OCI-LY1 (cell line): ENCODE measurements around the gene ZNF318.

Source experiments
- H2AFZ ChIP-seq: fragments of 200-600 bp; sonication (generic), shearing (Covaris generic); 2 replicates; pipeline ENCODE4 v1.6.0; 2014; ENCODE audit warnings: antibody characterized with exemption, mild to moderate bottlenecking, low read length
- H3F3A ChIP-seq: fragments of 200-600 bp; sonication (generic), shearing (Covaris generic); 2 replicates; pipeline ENCODE4 v1.6.0; 2014; ENCODE audit warnings: mild to moderate bottlenecking, antibody characterized with exemption, low read length, moderate library complexity; ENCODE audit not compliant: insufficient read depth
- H3K27ac ChIP-seq: fragments of 200-600 bp; sonication (generic); 2 replicates; pipeline ENCODE4 v1.5.1; 2014; ENCODE audit warnings: low read length, mixed run types, mild to moderate bottlenecking, low read depth; ENCODE audit not compliant: poor library complexity, severe bottlenecking
- H3K27me3 ChIP-seq: fragments of 200-600 bp; sonication (generic); 2 replicates; pipeline ENCODE4 v1.6.0; 2014; ENCODE audit warnings: antibody characterized with exemption, mild to moderate bottlenecking, low read length, moderate library complexity; ENCODE audit not compliant: insufficient read depth
- H3K36me3 ChIP-seq: fragments of 200-600 bp; sonication (generic); 2 replicates; pipeline ENCODE4 v1.6.1; 2014; ENCODE audit warnings: mild to moderate bottlenecking, antibody characterized with exemption, low read length, moderate library complexity, mixed read lengths; ENCODE audit not compliant: insufficient read depth
- H3K4me1 ChIP-seq: fragments of 200-600 bp; sonication (generic); 2 replicates; pipeline ENCODE4 v1.5.1; 2014; ENCODE audit warnings: mild to moderate bottlenecking, low read length, moderate library complexity; ENCODE audit not compliant: insufficient read depth, severe bottlenecking
- H3K4me2 ChIP-seq: fragments of 200-600 bp; sonication (generic), shearing (Covaris generic); 2 replicates; pipeline ENCODE4 v1.6.1; 2014; ENCODE audit warnings: low read length
- H3K4me3 ChIP-seq: fragments of 200-600 bp; sonication (generic); 2 replicates; pipeline ENCODE4 v1.5.1; 2014; ENCODE audit warnings: low read length, low read depth, mild to moderate bottlenecking, mixed read lengths; ENCODE audit not compliant: poor library complexity, severe bottlenecking
- H3K79me2 ChIP-seq: fragments of 200-600 bp; shearing (Covaris generic); 2 replicates; pipeline ENCODE4 v1.6.1; 2016; ENCODE audit warnings: mixed run types, low read length, mixed read lengths; ENCODE audit not compliant: insufficient read depth
- H3K9ac ChIP-seq: fragments of 200-600 bp; sonication (generic), shearing (Covaris generic); 2 replicates; pipeline ENCODE4 v1.6.1; 2014; ENCODE audit warnings: mild to moderate bottlenecking, low read length, mixed read lengths
- H3K9me2 ChIP-seq: fragments of 200-600 bp; sonication (generic), shearing (Covaris generic); 2 replicates; pipeline ENCODE4 v1.6.1; 2014; ENCODE audit warnings: low read depth, mild to moderate bottlenecking, low read length, mixed read lengths
- H3K9me3 ChIP-seq: fragments of 200-600 bp; shearing (Covaris generic); 2 replicates; pipeline ENCODE4 v1.6.1; 2014; ENCODE audit warnings: low read length, mixed read lengths
- H4K20me1 ChIP-seq: fragments of 200-600 bp; sonication (generic), shearing (Covaris generic); 2 replicates; pipeline ENCODE4 v1.6.0; 2016; ENCODE audit warnings: mild to moderate bottlenecking, low read length; ENCODE audit not compliant: insufficient read depth
- EZH2 ChIP-seq: fragments of 200-600 bp; sonication (generic), shearing (Covaris generic); IDR thresholded peaks from 2 replicates; pipeline ENCODE4 v1.8.0; 2017; ENCODE audit warnings: borderline replicate concordance, mixed run types, mild to moderate bottlenecking, antibody characterized with exemption, low read length, moderate library complexity, mixed read lengths
- TF ChIP-seq, protein P1 (sequence below): fragments of 200-600 bp; sonication (generic), shearing (Covaris generic); IDR thresholded peaks from 2 replicates; pipeline ENCODE4 v1.5.1; 2017; ENCODE audit warnings: mild to moderate bottlenecking, antibody characterized with exemption, low read length, moderate library complexity, mixed read lengths

ZNF318 gene

DNA sequence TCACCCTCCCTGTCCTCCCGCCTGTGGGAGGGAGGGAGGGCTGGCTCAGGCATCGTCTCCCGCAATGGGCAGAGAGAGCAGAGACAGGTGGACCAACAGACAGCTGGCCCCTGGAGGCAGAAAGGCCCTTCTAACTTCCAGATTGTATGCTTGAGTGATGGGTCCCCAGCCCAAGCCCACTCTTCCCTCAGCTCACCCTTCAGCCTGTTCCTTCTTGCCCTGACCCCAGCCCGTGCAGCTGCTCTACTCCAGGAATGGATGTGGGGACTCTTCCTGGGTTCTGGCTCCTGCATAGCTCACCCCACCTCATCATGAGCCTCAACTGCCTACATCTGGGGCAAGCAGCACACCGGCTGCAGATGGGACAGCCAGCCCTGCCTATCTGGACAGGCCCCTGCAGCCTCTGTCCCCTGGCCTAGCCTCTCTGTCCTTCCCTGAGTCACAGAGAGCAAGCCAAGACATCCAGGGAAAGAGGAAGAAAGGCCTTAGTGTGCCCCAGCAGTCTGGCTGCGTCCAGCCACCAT, 82.9 kb downstream of the ZNF318 start:
- H3K27ac ChIP-seq: no peak overlapping the region
- no peaks in the 10 kb centered on the region for H4K20me1 ChIP-seq
- no peaks in the 10 kb centered on the region for H3K27me3 ChIP-seq

More for the DNA sequence above, 82.9 kb downstream of the ZNF318 start:
- Histone ChIP-seq H3F3A (no peaks in the 10 kb centered on the region), H3K9me3 (no peaks in the 10 kb centered on the region), H2AFZ (no peak overlapping the region), H3K9ac (no peak overlapping the region), H3K9me2 (no peaks in the 10 kb centered on the region), H3K36me3 (no peaks in the 10 kb centered on the region), H3K4me3 (no peak overlapping the region), H3K4me1 (no peaks in the 10 kb centered on the region), H3K4me2 (no peak overlapping the region), H3K79me2 (no peaks in the 10 kb centered on the region)
- no peak for TF ChIP-seq EZH2
- TF ChIP-seq, protein P1, sequence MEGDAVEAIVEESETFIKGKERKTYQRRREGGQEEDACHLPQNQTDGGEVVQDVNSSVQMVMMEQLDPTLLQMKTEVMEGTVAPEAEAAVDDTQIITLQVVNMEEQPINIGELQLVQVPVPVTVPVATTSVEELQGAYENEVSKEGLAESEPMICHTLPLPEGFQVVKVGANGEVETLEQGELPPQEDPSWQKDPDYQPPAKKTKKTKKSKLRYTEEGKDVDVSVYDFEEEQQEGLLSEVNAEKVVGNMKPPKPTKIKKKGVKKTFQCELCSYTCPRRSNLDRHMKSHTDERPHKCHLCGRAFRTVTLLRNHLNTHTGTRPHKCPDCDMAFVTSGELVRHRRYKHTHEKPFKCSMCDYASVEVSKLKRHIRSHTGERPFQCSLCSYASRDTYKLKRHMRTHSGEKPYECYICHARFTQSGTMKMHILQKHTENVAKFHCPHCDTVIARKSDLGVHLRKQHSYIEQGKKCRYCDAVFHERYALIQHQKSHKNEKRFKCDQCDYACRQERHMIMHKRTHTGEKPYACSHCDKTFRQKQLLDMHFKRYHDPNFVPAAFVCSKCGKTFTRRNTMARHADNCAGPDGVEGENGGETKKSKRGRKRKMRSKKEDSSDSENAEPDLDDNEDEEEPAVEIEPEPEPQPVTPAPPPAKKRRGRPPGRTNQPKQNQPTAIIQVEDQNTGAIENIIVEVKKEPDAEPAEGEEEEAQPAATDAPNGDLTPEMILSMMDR: no peak
